A549 treated with GW870086 at 1 μM for 4 hours (cell line): ENCODE results near the gene TAF11L4. TPM values are rescaled to one million over a fixed set of nuclear protein-coding genes. Genes with fewer than 3 reads are reported as not detected.

Experiments
- total RNA-seq: library from RNA; stranded (reverse); fragments of 200-300 nt; extraction: Qiagen RNA extraction; gene quantifications from 5 replicates; pipeline ENCODE4 v1.2.3, GENCODE V29; 2022; ENCODE audit warnings: low read depth

Gene TAF11L4
- total RNA-seq, result not detected in 5 replicates

DNA sequence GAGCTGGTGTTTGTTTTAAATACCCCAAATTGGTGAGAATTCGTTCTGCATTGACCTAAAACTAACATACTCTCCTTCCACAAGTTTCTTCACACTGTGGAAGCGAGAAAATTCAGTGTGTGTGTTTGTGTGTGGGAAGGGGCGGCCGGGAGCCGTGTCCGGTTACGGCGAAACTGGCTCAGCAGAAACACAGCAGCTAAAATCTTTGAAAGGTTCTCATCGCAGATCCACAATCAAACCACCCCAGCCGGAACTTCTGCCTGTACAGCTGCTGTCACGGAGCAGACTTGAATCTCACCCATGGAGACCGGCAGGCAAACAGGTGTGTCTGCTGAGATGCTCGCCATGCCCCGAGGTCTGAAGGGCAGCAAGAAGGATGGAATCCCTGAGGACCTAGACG is at the start of gene TAF11L4:
TSS of gene TAF11L4 (plus strand) at position 301 of the 400 bp plus-strand sequence.

DNA sequence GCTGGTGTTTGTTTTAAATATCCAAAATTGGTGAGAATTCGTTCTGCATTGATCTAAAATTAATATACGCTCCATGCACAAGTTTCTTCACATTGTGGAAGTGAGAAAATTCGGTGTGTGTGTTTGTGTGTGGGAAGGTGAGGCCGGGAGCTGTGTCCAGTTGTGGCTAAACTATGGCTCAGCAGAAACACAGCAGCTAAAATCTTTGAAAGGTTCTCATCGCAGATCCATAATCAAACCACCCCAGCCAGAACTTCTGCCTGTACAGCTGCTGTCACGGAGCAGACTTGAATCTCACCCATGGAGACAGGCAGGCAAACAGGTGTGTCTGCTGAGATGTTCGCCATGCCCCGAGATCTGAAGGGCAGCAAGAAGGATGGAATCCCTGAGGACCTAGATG is 23.7 kb upstream of the TAF11L4 start, which contains the start of gene TAF11L2:
TSS of gene TAF11L2 (plus strand) at position 301 of the 400 bp plus-strand sequence.

DNA sequence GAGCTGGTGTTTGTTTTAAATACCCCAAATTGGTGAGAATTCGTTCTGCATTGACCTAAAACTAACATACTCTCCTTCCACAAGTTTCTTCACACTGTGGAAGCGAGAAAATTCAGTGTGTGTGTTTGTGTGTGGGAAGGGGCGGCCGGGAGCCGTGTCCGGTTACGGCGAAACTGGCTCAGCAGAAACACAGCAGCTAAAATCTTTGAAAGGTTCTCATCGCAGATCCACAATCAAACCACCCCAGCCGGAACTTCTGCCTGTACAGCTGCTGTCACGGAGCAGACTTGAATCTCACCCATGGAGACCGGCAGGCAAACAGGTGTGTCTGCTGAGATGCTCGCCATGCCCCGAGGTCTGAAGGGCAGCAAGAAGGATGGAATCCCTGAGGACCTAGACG is 3.5 kb upstream of the TAF11L4 start, which contains the start of gene TAF11L3:
TSS of gene TAF11L3 (plus strand) at position 301 of the 400 bp plus-strand sequence.

DNA sequence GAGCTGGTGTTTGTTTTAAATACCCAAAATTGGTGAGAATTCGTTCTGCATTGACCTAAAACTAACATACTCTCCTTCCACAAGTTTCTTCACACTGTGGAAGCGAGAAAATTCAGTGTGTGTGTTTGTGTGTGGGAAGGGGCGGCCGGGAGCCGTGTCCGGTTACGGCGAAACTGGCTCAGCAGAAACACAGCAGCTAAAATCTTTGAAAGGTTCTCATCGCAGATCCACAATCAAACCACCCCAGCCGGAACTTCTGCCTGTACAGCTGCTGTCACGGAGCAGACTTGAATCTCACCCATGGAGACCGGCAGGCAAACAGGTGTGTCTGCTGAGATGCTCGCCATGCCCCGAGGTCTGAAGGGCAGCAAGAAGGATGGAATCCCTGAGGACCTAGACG is 3.3 kb downstream of the TAF11L4 start, which contains the start of gene TAF11L5:
TSS of gene TAF11L5 (plus strand) at position 301 of the 400 bp plus-strand sequence.

DNA sequence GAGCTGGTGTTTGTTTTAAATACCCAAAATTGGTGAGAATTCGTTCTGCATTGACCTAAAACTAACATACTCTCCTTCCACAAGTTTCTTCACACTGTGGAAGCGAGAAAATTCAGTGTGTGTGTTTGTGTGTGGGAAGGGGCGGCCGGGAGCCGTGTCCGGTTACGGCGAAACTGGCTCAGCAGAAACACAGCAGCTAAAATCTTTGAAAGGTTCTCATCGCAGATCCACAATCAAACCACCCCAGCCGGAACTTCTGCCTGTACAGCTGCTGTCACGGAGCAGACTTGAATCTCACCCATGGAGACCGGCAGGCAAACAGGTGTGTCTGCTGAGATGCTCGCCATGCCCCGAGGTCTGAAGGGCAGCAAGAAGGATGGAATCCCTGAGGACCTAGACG is 6.8 kb downstream of the TAF11L4 start, which contains the start of gene TAF11L6:
TSS of gene TAF11L6 (plus strand) at position 301 of the 400 bp plus-strand sequence.

Other genes starting within 250 kb of the TAF11L4 start
- not detected in 5 replicates for gene TAF11L2, start 23.6 kb upstream of the TAF11L4 start, total RNA-seq
- gene TAF11L3, start 3.4 kb upstream of the TAF11L4 start, total RNA-seq, result not detected in 5 replicates
- not detected in 5 replicates for gene TAF11L5, start 3.4 kb downstream of the TAF11L4 start, total RNA-seq
- not detected in 5 replicates for gene TAF11L6, start 6.9 kb downstream of the TAF11L4 start, total RNA-seq
- not detected in 5 replicates for gene TAF11L7, start 64.0 kb downstream of the TAF11L4 start, total RNA-seq
- gene TAF11L8, start 69.2 kb downstream of the TAF11L4 start, total RNA-seq, result not detected in 5 replicates
- gene TAF11L9, start 72.6 kb downstream of the TAF11L4 start, total RNA-seq, result not detected in 5 replicates
- gene TAF11L10, start 76.0 kb downstream of the TAF11L4 start, total RNA-seq, result not detected in 5 replicates
- gene TAF11L11, start 82.4 kb downstream of the TAF11L4 start, total RNA-seq, result 0.10 to 0.31 TPM (median 0.21 TPM) in 5 replicates
- 0.14 TPM in 1 of 5 replicates, not detected in the others for gene TAF11L12, start 88.6 kb downstream of the TAF11L4 start, total RNA-seq
- not detected in 5 replicates for gene TAF11L13, start 110.3 kb downstream of the TAF11L4 start, total RNA-seq
- not detected in 5 replicates for gene TAF11L14, start 112.7 kb downstream of the TAF11L4 start, total RNA-seq